KMS-11 (cell line): Measurements from ENCODE around the gene NUFIP1.

Experiments used
- H2AFZ ChIP-seq: fragments of 200-600 bp; sonication (generic); 2 replicates; pipeline ENCODE4 v1.6.1; 2016; ENCODE audit warnings: antibody characterized with exemption, mixed run types, low read depth
- H3K27ac ChIP-seq: fragments of 200-600 bp; sonication (generic); 2 replicates; pipeline ENCODE4 v1.6.1; 2016; ENCODE audit warnings: mild to moderate bottlenecking, mixed run types
- H3K27me3 ChIP-seq: fragments of 200-600 bp; sonication (generic); 2 replicates; pipeline ENCODE4 v1.6.1; 2017; ENCODE audit warnings: mild to moderate bottlenecking, low read depth, mixed run types, moderate library complexity; ENCODE audit not compliant: insufficient read depth
- H3K36me3 ChIP-seq: fragments of 200-600 bp; sonication (generic); 2 replicates; pipeline ENCODE4 v1.6.1; 2017; ENCODE audit warnings: mild to moderate bottlenecking, mixed run types; ENCODE audit not compliant: insufficient read depth
- H3K4me1 ChIP-seq: fragments of 200-600 bp; sonication (generic); 2 replicates; pipeline ENCODE4 v1.6.1; 2016; ENCODE audit warnings: mild to moderate bottlenecking, low read depth, mixed run types; ENCODE audit not compliant: poor library complexity, severe bottlenecking
- H3K4me2 ChIP-seq: fragments of 200-600 bp; sonication (generic); 2 replicates; pipeline ENCODE4 v1.7.0; 2016; ENCODE audit warnings: mild to moderate bottlenecking, mixed run types
- H3K4me3 ChIP-seq: fragments of 200-600 bp; sonication (generic); IDR thresholded peaks from 2 replicates; pipeline ENCODE4 v1.6.1; 2017; ENCODE audit warnings: low read depth, low read length, mixed read lengths; ENCODE audit not compliant: insufficient read depth
- H3K79me2 ChIP-seq: fragments of 200-600 bp; sonication (generic); 2 replicates; pipeline ENCODE4 v1.6.1; 2016; ENCODE audit warnings: low read depth, mixed run types; ENCODE audit not compliant: insufficient read depth
- H3K9ac ChIP-seq: fragments of 200-600 bp; sonication (generic); 2 replicates; pipeline ENCODE4 v1.6.1; 2016; ENCODE audit warnings: mild to moderate bottlenecking, mixed run types
- H4K20me1 ChIP-seq: fragments of 200-600 bp; sonication (generic); 2 replicates; pipeline ENCODE4 v1.6.1; 2016; ENCODE audit warnings: mild to moderate bottlenecking, mixed run types; ENCODE audit not compliant: insufficient read depth
- CTCF ChIP-seq: fragments of 200-600 bp; sonication (generic); conservative IDR thresholded peaks from 2 replicates; pipeline ENCODE4 v1.6.1; 2017; ENCODE audit warnings: low read depth, mild to moderate bottlenecking, antibody characterized with exemption, low read length, moderate library complexity, mixed read lengths

The NUFIP1 gene

GRCh38 chr13:45007823-45008222, 18.6 kb upstream of the NUFIP1 start:
- Histone ChIP-seq H4K20me1 (no peaks in the 10 kb centered on the region), H3K36me3 (no peaks in the 10 kb centered on the region), H3K79me2 (no peaks in the 10 kb centered on the region), H3K27me3 (no peaks in the 10 kb centered on the region), H3K4me2 (no peak overlapping the region), H3K4me3 (no peak overlapping the region), H2AFZ (no peak overlapping the region), H3K27ac (no peak overlapping the region), H3K4me1 (no peaks in the 10 kb centered on the region), H3K9ac (no peak overlapping the region)
- no peak for TF ChIP-seq CTCF

- no peaks in the 10 kb centered on the region for H3K4me1 ChIP-seq
- no peaks in the 10 kb centered on the region for H3K79me2 ChIP-seq
- no peak overlapping the region for H2AFZ ChIP-seq
- H3K4me2 ChIP-seq: no peak overlapping the region
- no peaks in the 10 kb centered on the region for H3K36me3 ChIP-seq
- H3K27me3 ChIP-seq: no peaks in the 10 kb centered on the region
- no peaks in the 10 kb centered on the region for H4K20me1 ChIP-seq
- H3K27ac ChIP-seq: no peak overlapping the region
- H3K9ac ChIP-seq: no peak overlapping the region
- TF ChIP-seq CTCF: no peak
- no peak overlapping the region for H3K4me3 ChIP-seq
Observed at GRCh38 chr13:45007225-45007624, 18.0 kb upstream of the NUFIP1 start.

GRCh38 chr13:45004096-45004495, 14.8 kb upstream of the NUFIP1 start:
- no peak for TF ChIP-seq CTCF
- Histone ChIP-seq H3K4me2 (no peak overlapping the region), H2AFZ (no peak overlapping the region), H3K9ac (no peak overlapping the region), H3K36me3 (no peaks in the 10 kb centered on the region), H4K20me1 (no peaks in the 10 kb centered on the region), H3K4me3 (no peak overlapping the region), H3K79me2 (no peaks in the 10 kb centered on the region), H3K27me3 (no peaks in the 10 kb centered on the region), H3K27ac (no peak overlapping the region), H3K4me1 (no peaks in the 10 kb centered on the region)

- H3K4me3 ChIP-seq: no peak overlapping the region
- no peaks in the 10 kb centered on the region for H3K36me3 ChIP-seq
- no peak for TF ChIP-seq CTCF
- H3K79me2 ChIP-seq: no peaks in the 10 kb centered on the region
- no peaks in the 10 kb centered on the region for H4K20me1 ChIP-seq
- H3K27ac ChIP-seq: no peak overlapping the region
- no peak overlapping the region for H2AFZ ChIP-seq
- H3K27me3 ChIP-seq: no peaks in the 10 kb centered on the region
- no peak overlapping the region for H3K9ac ChIP-seq
- no peaks in the 10 kb centered on the region for H3K4me1 ChIP-seq
- H3K4me2 ChIP-seq: no peak overlapping the region
Observed at GRCh38 chr13:45003417-45003816, 14.1 kb upstream of the NUFIP1 start.
